Fibroblast of the aortic adventitia (primary cell): ENCODE data around the gene TSACC. TPM values are rescaled to one million over a fixed set of nuclear protein-coding genes. Genes with fewer than 3 reads are reported as not detected.
"Not testable (repeated sequence)": the region's sequence is repeated elsewhere in the genome, so short reads cannot be mapped to it uniquely, and the experiment has no call there.

ENCODE experiments used
- DNase-seq: peaks from one replicate; pipeline ENCODE4 v3.0.0-alpha.2; 2010; ENCODE audit warnings: low read depth
- H3K4me3 ChIP-seq: 2 replicates; pipeline ENCODE4 v1.5.1; 2011; ENCODE audit warnings: low read depth, mild to moderate bottlenecking, control low read depth, low read length, moderate library complexity
- CTCF ChIP-seq: IDR thresholded peaks from 2 replicates; pipeline ENCODE4 v1.5.1; 2011; ENCODE audit warnings: mild to moderate bottlenecking, low read length, control low read depth, inconsistent platforms; ENCODE audit not compliant: insufficient read depth
- total RNA-seq: library from RNA; depleted of rRNA; stranded (reverse); fragments of >200 nt; gene quantifications from 2 replicates; pipeline ENCODE4 v1.2.3, GENCODE V29; 2012; ENCODE audit warnings: low replicate concordance

Gene TSACC
- total RNA-seq, 1 donor, result not detected

GRCh38 chr1:156320560-156320959 lies 17.8 kb upstream of the TSACC start:
- TF ChIP-seq CTCF, result no peak
- DNase-seq, result no peak
- no peak overlapping the region for H3K4me3 ChIP-seq

GRCh38 chr1:156323179-156323578 lies 15.1 kb upstream of the TSACC start:
- not testable (repeated sequence) for H3K4me3 ChIP-seq, DNase-seq

GRCh38 chr1:156336242-156336641 lies 2.1 kb upstream of the TSACC start:
- peak overlapping the region; percentile 97 for H3K4me3 ChIP-seq
- DNase-seq, result no peak
- TF ChIP-seq CTCF, result no peak

GRCh38 chr1:156337052-156337887 lies 1.1 kb upstream of the TSACC start:
- peak overlapping the region; percentile 97 for H3K4me3 ChIP-seq
- no peak for TF ChIP-seq CTCF
- DNase-seq, result peak; percentile 27

GRCh38 chr1:156337888-156338179 lies 492 bp upstream of the TSACC start:
- H3K4me3 ChIP-seq, result peak overlapping the region; percentile 97
- no peak for TF ChIP-seq CTCF
- DNase-seq, result no peak

GRCh38 chr1:156342166-156342955 lies 4.0 kb downstream of the TSACC start:
- no peak for DNase-seq
- TF ChIP-seq CTCF, result no peak
- no peak overlapping the region for H3K4me3 ChIP-seq

GRCh38 chr1:156344409-156344808 lies 6.1 kb downstream of the TSACC start:
- no peak for DNase-seq
- H3K4me3 ChIP-seq, result no peak overlapping the region
- no peak for TF ChIP-seq CTCF

GRCh38 chr1:156346035-156346434 lies 7.7 kb downstream of the TSACC start:
- DNase-seq, H3K4me3 ChIP-seq: not testable (repeated sequence)
